ENCODE measurements around the gene SLC22A5.

The SLC22A5 gene

GRCh38 chr5:132375957-132376356 is 6.4 kb downstream of the SLC22A5 start:
- H3K36me3 Mint-ChIP-seq (ENCODE audit: low read depth), result no peaks in the 10 kb centered on the region
- no peaks in the 10 kb centered on the region for H3K9me3 Mint-ChIP-seq
- no peak overlapping the region for H3K27ac Mint-ChIP-seq
- peaks cover 17% of the 10 kb centered on the region for H3K4me1 Mint-ChIP-seq
- no peak for DNase-seq
- no peak for ATAC-seq
- no peak overlapping the region for H3K4me3 Mint-ChIP-seq
- H3K27me3 Mint-ChIP-seq, result no peaks in the 10 kb centered on the region

GRCh38 chr5:132376694-132377641 is 7.5 kb downstream of the SLC22A5 start:
- H3K9me3 Mint-ChIP-seq, result no peaks in the 10 kb centered on the region
- no peak overlapping the region for H3K4me3 Mint-ChIP-seq
- no peak overlapping the region for H3K27ac Mint-ChIP-seq
- H3K36me3 Mint-ChIP-seq (ENCODE audit: low read depth), result no peaks in the 10 kb centered on the region
- ATAC-seq (no peak), DNase-seq (no peak)
- H3K27me3 Mint-ChIP-seq, result no peaks in the 10 kb centered on the region
- peaks cover 7% of the 10 kb centered on the region for H3K4me1 Mint-ChIP-seq

- Mint-ChIP-seq H3K27me3 (no peaks in the 10 kb centered on the region), H3K4me3 (no peak overlapping the region), H3K27ac (no peak overlapping the region), H3K9me3 (no peaks in the 10 kb centered on the region), H3K36me3 (ENCODE audit: low read depth) (no peaks in the 10 kb centered on the region), H3K4me1 (no peaks in the 10 kb centered on the region)
- DNase-seq (no peak), ATAC-seq (no peak)
Observed at GRCh38 chr5:132377738-132378137, 8.2 kb downstream of the SLC22A5 start.

- Mint-ChIP-seq H3K4me1 (no peaks in the 10 kb centered on the region), H3K27me3 (no peaks in the 10 kb centered on the region), H3K4me3 (no peak overlapping the region), H3K36me3 (ENCODE audit: low read depth) (no peaks in the 10 kb centered on the region), H3K27ac (no peak overlapping the region), H3K9me3 (no peaks in the 10 kb centered on the region)
- ATAC-seq (no peak), DNase-seq (no peak)
Observed at GRCh38 chr5:132378580-132378979, 9.1 kb downstream of the SLC22A5 start.

GRCh38 chr5:132380047-132380446 is 10.5 kb downstream of the SLC22A5 start:
- DNase-seq, result no peak
- Mint-ChIP-seq H3K27me3 (no peaks in the 10 kb centered on the region), H3K4me1 (peaks cover 1% of the 10 kb centered on the region), H3K4me3 (no peak overlapping the region), H3K27ac (no peak overlapping the region), H3K9me3 (no peaks in the 10 kb centered on the region), H3K36me3 (ENCODE audit: low read depth) (no peaks in the 10 kb centered on the region)
- ATAC-seq, result no peak

GRCh38 chr5:132380741-132381140 is 11.2 kb downstream of the SLC22A5 start:
- Mint-ChIP-seq H3K9me3 (no peaks in the 10 kb centered on the region), H3K27me3 (no peaks in the 10 kb centered on the region), H3K27ac (no peak overlapping the region), H3K4me1 (peaks cover 8% of the 10 kb centered on the region), H3K36me3 (ENCODE audit: low read depth) (no peaks in the 10 kb centered on the region), H3K4me3 (no peak overlapping the region)
- no peak for ATAC-seq
- DNase-seq, result no peak

GRCh38 chr5:132381614-132382013 is 12.1 kb downstream of the SLC22A5 start:
- Mint-ChIP-seq H3K9me3 (no peaks in the 10 kb centered on the region), H3K36me3 (ENCODE audit: low read depth) (no peaks in the 10 kb centered on the region)
- DNase-seq, result no peak

GRCh38 chr5:132383261-132383660 is 13.8 kb downstream of the SLC22A5 start:
- no peaks in the 10 kb centered on the region for H3K36me3 Mint-ChIP-seq (ENCODE audit: low read depth)
- no peak overlapping the region for H3K27ac Mint-ChIP-seq
- no peak for DNase-seq
- no peak for ATAC-seq
- no peak overlapping the region for H3K4me3 Mint-ChIP-seq
- H3K9me3 Mint-ChIP-seq, result no peaks in the 10 kb centered on the region
- H3K4me1 Mint-ChIP-seq, result peaks cover 25% of the 10 kb centered on the region
- H3K27me3 Mint-ChIP-seq, result no peaks in the 10 kb centered on the region

More at GRCh38 chr5:132381614-132382013, 12.1 kb downstream of the SLC22A5 start:
- ATAC-seq, result no peak
- Mint-ChIP-seq H3K4me1 (peaks cover 15% of the 10 kb centered on the region), H3K4me3 (no peak overlapping the region), H3K27me3 (no peaks in the 10 kb centered on the region), H3K27ac (no peak overlapping the region)

- Mint-ChIP-seq H3K4me3 (no peak overlapping the region), H3K4me1 (peaks cover 25% of the 10 kb centered on the region), H3K36me3 (ENCODE audit: low read depth) (no peaks in the 10 kb centered on the region), H3K27me3 (no peaks in the 10 kb centered on the region), H3K27ac (no peak overlapping the region), H3K9me3 (no peaks in the 10 kb centered on the region)
- no peak for ATAC-seq
- DNase-seq, result no peak
Observed at GRCh38 chr5:132383984-132384383, 14.5 kb downstream of the SLC22A5 start.

GRCh38 chr5:132384506-132385050 is 15.1 kb downstream of the SLC22A5 start:
- DNase-seq (no peak), ATAC-seq (no peak)
- Mint-ChIP-seq H3K9me3 (no peaks in the 10 kb centered on the region), H3K36me3 (ENCODE audit: low read depth) (no peaks in the 10 kb centered on the region), H3K4me3 (no peak overlapping the region), H3K27me3 (no peaks in the 10 kb centered on the region), H3K4me1 (peaks cover 29% of the 10 kb centered on the region), H3K27ac (no peak overlapping the region)

- no peaks in the 10 kb centered on the region for H3K36me3 Mint-ChIP-seq (ENCODE audit: low read depth)
- H3K27me3 Mint-ChIP-seq, result no peaks in the 10 kb centered on the region
- ATAC-seq, result peak; percentile 72
- peak overlapping the region; percentile 56 for H3K27ac Mint-ChIP-seq
- peaks cover 38% of the 10 kb centered on the region for H3K4me1 Mint-ChIP-seq
- H3K4me3 Mint-ChIP-seq, result no peak overlapping the region
- no peaks in the 10 kb centered on the region for H3K9me3 Mint-ChIP-seq
- DNase-seq, result peak; percentile 64
Observed at GRCh38 chr5:132385326-132386105, 16.0 kb downstream of the SLC22A5 start.

- no peaks in the 10 kb centered on the region for H3K27me3 Mint-ChIP-seq
- H3K4me1 Mint-ChIP-seq, result peaks cover 41% of the 10 kb centered on the region
- ATAC-seq, result peak; percentile 90
- DNase-seq, result peak; percentile 73
- peak overlapping the region; percentile 41 for H3K27ac Mint-ChIP-seq
- no peaks in the 10 kb centered on the region for H3K9me3 Mint-ChIP-seq
- peaks cover 1% of the 10 kb centered on the region for H3K36me3 Mint-ChIP-seq (ENCODE audit: low read depth)
- H3K4me3 Mint-ChIP-seq, result no peak overlapping the region
Observed at GRCh38 chr5:132386644-132387286, 17.3 kb downstream of the SLC22A5 start.

GRCh38 chr5:132387640-132388117 is 18.2 kb downstream of the SLC22A5 start:
- Mint-ChIP-seq H3K4me1 (peaks cover 44% of the 10 kb centered on the region), H3K36me3 (ENCODE audit: low read depth) (peaks cover 1% of the 10 kb centered on the region), H3K9me3 (no peaks in the 10 kb centered on the region), H3K4me3 (no peak overlapping the region), H3K27ac (peak overlapping the region; percentile 35), H3K27me3 (no peaks in the 10 kb centered on the region)
- no peak for ATAC-seq
- DNase-seq, result no peak

All from activated naive CD8-positive, alpha-beta T cell treated with anti-CD3 and anti-CD28 coated beads, Interleukin-2, amount 50 U/mL, for 24 hours (primary cell).